Smooth muscle cell (in vitro differentiated cells): ENCODE results near the gene GBP3. TPM values are rescaled to one million over a fixed set of nuclear protein-coding genes. Genes with fewer than 3 reads are reported as not detected.
"Not testable (repeated sequence)": the region's sequence is repeated elsewhere in the genome, so short reads cannot be mapped to it uniquely, and the experiment has no call there.

ENCODE experiments used
- DNase-seq: peaks from one replicate; lab custom pipeline; 2025; ENCODE audit not compliant: unreplicated experiment; lab: John Stamatoyannopoulos, UW
- H2AFZ ChIP-seq: fragments of 200-600 bp; sonication (generic); 2 replicates; pipeline ENCODE4 v1.6.0; 2016; ENCODE audit warnings: antibody characterized with exemption, low read depth, mild to moderate bottlenecking
- H3F3A ChIP-seq: fragments of 200-600 bp; sonication (generic); 2 replicates; pipeline ENCODE4 v1.6.0; 2017; ENCODE audit warnings: antibody characterized with exemption, low read depth
- H3K27ac ChIP-seq: fragments of 200-600 bp; sonication (generic); 2 replicates; pipeline ENCODE4 v1.5.1; 2016; ENCODE audit warnings: low read depth, mild to moderate bottlenecking
- H3K27me3 ChIP-seq: fragments of 200-600 bp; sonication (generic); 2 replicates; pipeline ENCODE4 v1.6.1; 2016; ENCODE audit warnings: low read depth, mild to moderate bottlenecking
- H3K36me3 ChIP-seq: fragments of 200-600 bp; sonication (generic); 2 replicates; pipeline ENCODE4 v1.5.1; 2016; ENCODE audit warnings: low read depth
- H3K4me1 ChIP-seq: fragments of 200-600 bp; sonication (generic); 2 replicates; pipeline ENCODE4 v1.5.1; 2016; ENCODE audit warnings: low read depth
- H3K4me2 ChIP-seq: fragments of 200-600 bp; sonication (generic); 2 replicates; pipeline ENCODE4 v1.6.0; 2016; ENCODE audit warnings: mild to moderate bottlenecking
- H3K4me3 ChIP-seq: fragments of 200-600 bp; sonication (generic); 2 replicates; pipeline ENCODE4 v1.5.1; 2016; ENCODE audit warnings: mild to moderate bottlenecking
- H3K79me2 ChIP-seq: fragments of 200-600 bp; sonication (generic); 2 replicates; pipeline ENCODE4 v1.6.0; 2016; ENCODE audit warnings: low read depth, mild to moderate bottlenecking
- H3K9ac ChIP-seq: fragments of 200-600 bp; sonication (generic); 2 replicates; pipeline ENCODE4 v1.6.0; 2016; ENCODE audit warnings: low read depth
- H3K9me3 ChIP-seq: fragments of 200-600 bp; sonication (generic); replicated peaks from 2 replicates; pipeline ENCODE4 v1.5.1; 2016; ENCODE audit warnings: low read depth
- H4K20me1 ChIP-seq: fragments of 200-600 bp; sonication (generic); 2 replicates; pipeline ENCODE4 v1.6.0; 2016; ENCODE audit warnings: low read depth
- WGBS: methylation state at CpG from one replicate; pipeline ENCODE4 v1.1.7; 2016; ENCODE audit warnings: low lambda C conversion rate; 5-methylcytosine and 5-hydroxymethylcytosine counted together
- polyA plus RNA-seq: library from polyadenylated mRNA; unstranded; fragments of >200 nt; fragmentation: Nextera tagmentation; extraction: Ambion mirVana; gene quantifications from 2 replicates; pipeline ENCODE4 v1.2.1, GENCODE V29; 2016
- total RNA-seq: library from RNA; depleted of rRNA; stranded (reverse); fragments of >200 nt; gene quantifications from 2 replicates; pipeline ENCODE4 v1.2.3, GENCODE V29; 2014
- TF ChIP-seq, protein P1 (sequence below): fragments of 200-600 bp; sonication (generic); IDR thresholded peaks from 2 replicates; pipeline ENCODE4 v1.5.1; 2017; ENCODE audit warnings: borderline replicate concordance, mild to moderate bottlenecking, antibody characterized with exemption; ENCODE audit not compliant: insufficient read depth, poor library complexity, severe bottlenecking

Gene GBP3
- total and polyA plus RNA-seq, 2 experiments from 2014 or later: 6.9 to 18.6 TPM

- Histone ChIP-seq H3K4me3 (no peak overlapping the region), H4K20me1 (peaks cover 83% of the 10 kb centered on the region), H3K9ac (no peak overlapping the region), H2AFZ (no peak overlapping the region), H3K4me2 (peak overlapping the region; percentile 30), H3K9me3 (no peaks in the 10 kb centered on the region), H3K4me1 (peaks cover 3% of the 10 kb centered on the region), H3K79me2 (peaks cover 75% of the 10 kb centered on the region), H3K36me3 (no peaks in the 10 kb centered on the region), H3F3A (no peaks in the 10 kb centered on the region), H3K27me3 (no peaks in the 10 kb centered on the region), H3K27ac (peak overlapping the region; percentile 55)
- WGBS: 90% methylated on average over 17 of the region's 17 CpGs
- no peak for DNase-seq
- TF ChIP-seq, protein P1, sequence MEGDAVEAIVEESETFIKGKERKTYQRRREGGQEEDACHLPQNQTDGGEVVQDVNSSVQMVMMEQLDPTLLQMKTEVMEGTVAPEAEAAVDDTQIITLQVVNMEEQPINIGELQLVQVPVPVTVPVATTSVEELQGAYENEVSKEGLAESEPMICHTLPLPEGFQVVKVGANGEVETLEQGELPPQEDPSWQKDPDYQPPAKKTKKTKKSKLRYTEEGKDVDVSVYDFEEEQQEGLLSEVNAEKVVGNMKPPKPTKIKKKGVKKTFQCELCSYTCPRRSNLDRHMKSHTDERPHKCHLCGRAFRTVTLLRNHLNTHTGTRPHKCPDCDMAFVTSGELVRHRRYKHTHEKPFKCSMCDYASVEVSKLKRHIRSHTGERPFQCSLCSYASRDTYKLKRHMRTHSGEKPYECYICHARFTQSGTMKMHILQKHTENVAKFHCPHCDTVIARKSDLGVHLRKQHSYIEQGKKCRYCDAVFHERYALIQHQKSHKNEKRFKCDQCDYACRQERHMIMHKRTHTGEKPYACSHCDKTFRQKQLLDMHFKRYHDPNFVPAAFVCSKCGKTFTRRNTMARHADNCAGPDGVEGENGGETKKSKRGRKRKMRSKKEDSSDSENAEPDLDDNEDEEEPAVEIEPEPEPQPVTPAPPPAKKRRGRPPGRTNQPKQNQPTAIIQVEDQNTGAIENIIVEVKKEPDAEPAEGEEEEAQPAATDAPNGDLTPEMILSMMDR: peak; percentile 60
Measured at GRCh38 chr1:88983791-88984559, 38.7 kb downstream of the GBP3 start.

DNA sequence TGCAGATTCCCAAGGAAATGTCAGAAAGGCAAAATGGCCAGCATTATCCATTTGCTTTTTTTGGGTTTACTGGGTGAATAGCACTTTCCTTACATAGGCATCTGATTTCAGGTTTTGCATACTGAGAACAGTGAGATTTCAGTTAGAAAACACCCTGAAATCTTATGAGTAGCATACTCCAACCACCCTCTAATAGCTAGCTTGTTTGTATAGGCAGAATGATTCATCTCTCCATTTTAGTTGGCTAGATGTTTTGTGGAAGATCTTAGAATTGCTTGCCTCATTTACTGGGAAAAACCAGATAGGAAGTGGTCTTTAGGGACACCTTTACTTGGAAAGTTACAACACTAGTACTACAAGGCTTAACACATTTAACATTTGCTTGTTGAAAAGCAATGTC, 40.6 kb downstream of the GBP3 start:
- no peak overlapping the region for H2AFZ ChIP-seq
- no peaks in the 10 kb centered on the region for H3K36me3 ChIP-seq
- H3K4me3 ChIP-seq: no peak overlapping the region
- no peaks in the 10 kb centered on the region for H3F3A ChIP-seq
- H3K27me3 ChIP-seq: no peaks in the 10 kb centered on the region
- no peak for DNase-seq
- no peak overlapping the region for H3K9ac ChIP-seq
- H3K79me2 ChIP-seq: peaks cover 72% of the 10 kb centered on the region
- no peak overlapping the region for H3K27ac ChIP-seq
- peaks cover 88% of the 10 kb centered on the region for H4K20me1 ChIP-seq
- H3K9me3 ChIP-seq: no peaks in the 10 kb centered on the region
- peaks cover 3% of the 10 kb centered on the region for H3K4me1 ChIP-seq
- no peak overlapping the region for H3K4me2 ChIP-seq
- TF ChIP-seq, protein P1: no peak

DNA sequence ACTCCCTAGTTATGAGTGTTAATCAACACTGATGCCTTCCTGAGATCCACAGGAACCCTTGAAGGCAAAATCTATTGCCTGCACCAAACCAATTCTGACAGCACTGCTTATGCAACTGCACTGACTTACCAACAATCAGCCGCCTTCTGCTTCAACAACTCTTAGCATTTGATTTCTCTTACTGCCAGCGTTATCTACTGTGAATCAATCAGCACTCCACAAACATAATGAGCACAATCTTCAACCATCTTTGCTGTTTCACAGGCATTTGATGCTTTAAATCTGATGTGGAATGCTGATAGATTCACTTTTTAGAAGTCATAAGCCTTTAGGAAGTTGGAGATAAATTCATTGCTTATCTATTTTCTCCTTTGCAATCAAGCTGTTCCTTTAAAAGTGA, 41.2 kb downstream of the GBP3 start:
- not testable (repeated sequence) for H3K36me3 ChIP-seq, H3K27me3 ChIP-seq, H3F3A ChIP-seq, H3K4me2 ChIP-seq, DNase-seq, H3K4me3 ChIP-seq, H3K9me3 ChIP-seq, H2AFZ ChIP-seq, H3K4me1 ChIP-seq, H3K27ac ChIP-seq, H3K9ac ChIP-seq
- peaks cover 85% of the 10 kb centered on the region for H4K20me1 ChIP-seq
- WGBS: 92% methylated on average over 2 of the region's 2 CpGs
- H3K79me2 ChIP-seq: peaks cover 69% of the 10 kb centered on the region

DNA sequence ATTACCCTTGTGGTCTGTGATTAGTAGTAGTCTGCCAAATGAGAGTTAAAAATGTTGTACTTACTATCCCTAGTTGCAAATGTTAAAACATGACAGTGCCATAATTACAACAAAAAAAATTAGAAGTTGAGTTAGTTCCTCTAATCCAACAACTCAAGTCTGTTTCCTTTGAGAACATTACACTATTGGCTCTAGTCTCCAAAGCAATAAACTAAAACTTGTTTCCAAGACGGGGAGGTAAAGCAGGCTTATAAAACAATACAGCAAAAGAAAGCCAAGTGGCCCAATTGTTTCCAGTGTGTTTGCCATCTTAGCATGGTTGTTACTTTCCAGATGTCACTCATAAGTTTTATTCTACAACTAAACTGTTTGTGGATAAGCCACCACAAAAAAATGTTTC, 41.8 kb downstream of the GBP3 start:
- Histone ChIP-seq H3K4me2 (no peak overlapping the region), H3K27ac (no peak overlapping the region), H3K9ac (no peak overlapping the region), H3K27me3 (no peaks in the 10 kb centered on the region), H3F3A (no peaks in the 10 kb centered on the region), H3K79me2 (peaks cover 64% of the 10 kb centered on the region), H3K4me3 (no peak overlapping the region), H2AFZ (no peak overlapping the region), H4K20me1 (peaks cover 83% of the 10 kb centered on the region), H3K4me1 (peaks cover 3% of the 10 kb centered on the region), H3K9me3 (no peaks in the 10 kb centered on the region), H3K36me3 (no peaks in the 10 kb centered on the region)
- TF ChIP-seq, protein P1: no peak
- 82% methylated on average over 1 of the region's 1 CpG for WGBS
- DNase-seq: no peak
